HTR-8/SVneo (cell line): ENCODE data around the gene ELP4.
A peak's percentile ranks its signal among the peaks of the same experiment; 100 is the strongest.
"Not testable (repeated sequence)": the region's sequence is repeated elsewhere in the genome, so short reads cannot be mapped to it uniquely, and the experiment has no call there.

ENCODE experiments used
- DNase-seq: peaks from one replicate; pipeline ENCODE4 v3.0.0; 2011; ENCODE audit warnings: low spot score, mixed read lengths; ENCODE audit not compliant: insufficient read length
- FAIRE-seq: peaks from 2 replicates; lab custom pipeline; 2011; peaks lifted over from hg19 to GRCh38; lab: Jason Lieb, UNC

ELP4 gene

GRCh38 chr11:31640611-31641010 lies 131.0 kb downstream of the ELP4 start:
- DNase-seq, result no peak
- FAIRE-seq, result no peak

DNA sequence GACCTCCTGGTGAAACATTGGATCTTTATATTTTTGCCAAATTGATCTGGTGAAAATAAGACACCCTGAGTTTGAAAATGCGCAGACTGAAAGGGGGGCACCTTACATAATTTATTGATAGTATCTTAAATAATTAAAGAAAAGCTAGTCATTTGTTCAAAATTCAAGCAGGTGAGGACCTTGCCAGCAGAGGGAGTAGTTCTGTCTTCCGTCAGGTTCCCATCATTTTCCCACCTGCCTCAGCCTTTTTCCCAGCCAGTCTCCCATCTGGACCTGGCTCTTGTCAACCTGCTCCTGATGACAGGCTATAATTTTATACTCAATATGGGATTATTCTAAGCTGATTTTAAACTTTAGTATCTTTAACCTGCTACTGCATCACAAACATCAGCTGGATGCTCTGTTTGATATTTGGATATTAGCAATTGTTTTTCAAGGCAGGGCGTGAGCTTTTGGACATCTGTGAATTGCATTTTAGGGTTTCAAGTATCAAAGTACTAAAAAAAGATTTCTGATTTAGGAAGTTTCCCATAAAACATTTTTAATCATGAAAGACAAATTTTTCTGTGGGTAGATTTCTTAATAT lies 132.0 kb downstream of the ELP4 start:
- FAIRE-seq (no peak), DNase-seq (peak; percentile 1)

DNA sequence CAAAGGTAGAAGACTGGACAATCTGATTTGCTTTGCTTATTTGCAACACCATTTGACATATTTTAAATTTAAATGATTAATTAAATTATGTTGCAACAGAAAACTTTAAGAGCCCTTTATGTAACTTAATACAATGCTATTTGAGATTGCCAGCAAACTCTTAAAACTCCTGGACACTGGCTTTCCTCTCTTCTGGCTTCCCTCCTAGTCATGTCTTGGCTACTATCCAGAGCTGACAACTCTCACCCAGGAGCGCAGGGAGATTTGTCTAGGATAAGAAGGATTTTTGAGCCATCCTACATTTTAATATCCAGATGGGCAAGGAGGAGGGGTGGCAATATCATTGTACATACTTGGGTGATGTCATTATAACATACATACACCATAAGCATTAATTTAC lies 134.3 kb downstream of the ELP4 start:
- FAIRE-seq (no peak), DNase-seq (no peak)

DNA sequence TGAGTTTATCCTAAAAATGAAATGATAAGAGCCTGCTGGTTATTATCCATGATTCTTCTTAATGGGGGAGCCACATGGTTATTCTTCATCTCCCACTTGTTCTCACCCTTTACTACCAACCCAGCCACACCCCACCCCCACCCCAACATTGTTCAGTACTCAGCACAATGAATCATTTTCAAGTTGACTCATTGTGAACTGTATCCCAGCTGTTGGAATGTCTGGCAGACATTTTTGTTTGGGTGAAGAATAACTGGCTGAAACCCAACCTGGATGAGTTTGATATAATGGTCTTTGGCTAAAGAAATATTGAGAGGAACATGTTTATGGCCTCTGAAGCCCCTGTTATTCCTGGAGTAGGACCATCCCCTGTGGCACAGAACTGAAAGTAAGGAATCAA lies 136.2 kb downstream of the ELP4 start:
- peak; percentile 3 for DNase-seq
- no peak for FAIRE-seq

DNA sequence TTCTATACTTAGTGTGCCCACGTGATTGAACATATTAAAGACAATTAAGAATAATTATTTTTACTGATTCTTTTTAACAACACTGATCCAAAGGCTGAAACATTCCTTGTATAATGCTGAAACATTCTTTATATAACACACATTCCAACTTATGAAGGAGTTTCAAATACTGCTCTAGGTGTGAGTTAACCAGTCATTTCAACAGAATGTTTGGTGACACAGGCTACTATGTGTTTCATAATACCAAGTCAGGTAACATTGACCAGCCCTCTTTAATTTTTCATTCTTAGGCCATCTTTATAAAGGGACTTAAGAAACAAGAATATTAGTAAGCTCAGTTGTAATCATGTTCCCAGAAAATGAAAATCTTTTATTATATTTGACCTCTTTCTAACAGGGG lies 136.6 kb downstream of the ELP4 start:
- FAIRE-seq (no peak), DNase-seq (no peak)

GRCh38 chr11:31649129-31649966 lies 139.8 kb downstream of the ELP4 start:
- no peak for DNase-seq
- FAIRE-seq, result no peak

DNA sequence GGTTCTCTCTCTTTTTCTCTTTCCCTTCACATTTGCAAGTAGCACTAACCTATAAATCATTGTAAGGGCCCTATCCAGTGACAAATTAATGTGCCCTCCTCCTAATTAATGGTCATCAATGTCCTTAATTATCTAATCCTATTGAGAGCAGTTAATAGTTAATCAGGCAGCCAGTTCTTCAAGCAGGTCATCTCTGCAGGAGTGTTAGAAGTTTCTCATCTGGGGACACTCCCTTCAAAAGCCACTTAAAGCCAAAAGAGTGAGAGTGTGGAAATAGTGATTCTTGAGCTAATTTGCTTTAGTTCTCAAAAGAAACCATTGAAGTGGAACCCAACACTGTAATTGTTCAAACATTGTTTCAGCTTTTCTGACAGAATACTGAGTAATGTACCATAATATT lies 141.6 kb downstream of the ELP4 start:
- DNase-seq (no peak), FAIRE-seq (no peak)

DNA sequence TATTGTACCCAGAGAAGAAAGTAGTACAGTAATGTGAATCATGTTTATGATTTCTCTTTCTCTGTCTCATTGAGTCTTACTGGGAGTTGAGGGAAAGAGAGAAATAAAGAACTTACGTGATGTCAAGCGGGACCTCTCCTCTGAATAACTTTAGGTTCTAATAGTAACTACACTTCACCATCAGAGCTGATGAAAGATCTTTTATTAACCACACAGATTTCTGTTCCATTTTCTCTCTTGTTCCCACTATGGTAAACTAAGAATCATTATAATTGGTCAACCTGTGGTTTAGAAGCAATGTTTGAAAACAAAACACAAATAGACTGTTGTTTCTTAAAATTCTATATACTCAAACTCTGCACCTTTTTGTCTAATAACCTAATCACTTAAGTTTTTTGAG lies 142.3 kb downstream of the ELP4 start:
- DNase-seq, result no peak
- no peak for FAIRE-seq

- no peak for FAIRE-seq
Observed at GRCh38 chr11:31652528-31652927, 143.0 kb downstream of the ELP4 start.

GRCh38 chr11:31655483-31655882 lies 145.9 kb downstream of the ELP4 start:
- DNase-seq (peak; percentile 2), FAIRE-seq (no peak)

More at GRCh38 chr11:31652528-31652927, 143.0 kb downstream of the ELP4 start:
- DNase-seq, result no peak

- DNase-seq (no peak), FAIRE-seq (no peak)
Observed at GRCh38 chr11:31656051-31656450, 146.5 kb downstream of the ELP4 start.

DNA sequence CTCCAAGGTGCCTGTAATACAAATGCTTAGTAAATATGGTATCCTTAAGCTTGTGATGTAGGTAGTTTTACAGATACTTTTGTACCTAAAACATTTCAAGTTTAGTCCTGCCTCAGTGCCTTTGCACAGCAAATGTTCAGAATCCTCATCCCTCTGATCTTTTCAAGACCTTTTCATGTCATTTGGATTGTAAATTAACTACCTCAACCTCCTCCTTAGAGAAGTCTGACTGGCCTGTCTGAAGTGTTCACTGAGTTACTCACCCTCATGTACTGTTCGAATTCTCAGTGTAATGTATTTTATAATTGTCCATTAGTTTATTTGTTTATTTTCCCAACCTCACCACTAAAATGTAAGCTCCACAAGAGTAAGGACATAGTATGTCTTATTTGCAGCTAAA lies 147.5 kb downstream of the ELP4 start:
- FAIRE-seq, result no peak
- no peak for DNase-seq

GRCh38 chr11:31664129-31664528 lies 154.6 kb downstream of the ELP4 start:
- no peak for FAIRE-seq
- DNase-seq, result no peak

DNA sequence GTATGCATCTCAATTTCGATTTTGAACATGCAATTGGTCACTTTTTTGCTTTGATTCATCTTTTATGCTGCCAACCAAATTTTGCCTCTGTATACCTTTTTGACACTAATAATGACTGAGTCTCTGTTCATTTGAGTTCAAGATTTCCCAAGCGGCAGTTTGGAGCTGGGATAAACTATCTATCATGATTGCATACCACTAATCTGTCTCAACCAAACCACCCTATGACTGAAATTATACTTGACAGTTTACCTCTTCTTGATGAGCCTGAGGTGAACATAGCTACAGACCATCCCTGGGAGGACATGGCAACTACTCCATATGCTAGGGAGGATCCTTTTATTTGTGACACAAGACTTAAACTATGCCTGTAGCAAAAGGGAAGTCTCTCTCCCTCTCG lies 155.4 kb downstream of the ELP4 start:
- DNase-seq (no peak), FAIRE-seq (no peak)

- FAIRE-seq (no peak), DNase-seq (no peak)
Observed at GRCh38 chr11:31671681-31672080, 162.1 kb downstream of the ELP4 start.

- not testable (repeated sequence) for DNase-seq, FAIRE-seq
Observed at GRCh38 chr11:31673108-31673507, 163.5 kb downstream of the ELP4 start.

DNA sequence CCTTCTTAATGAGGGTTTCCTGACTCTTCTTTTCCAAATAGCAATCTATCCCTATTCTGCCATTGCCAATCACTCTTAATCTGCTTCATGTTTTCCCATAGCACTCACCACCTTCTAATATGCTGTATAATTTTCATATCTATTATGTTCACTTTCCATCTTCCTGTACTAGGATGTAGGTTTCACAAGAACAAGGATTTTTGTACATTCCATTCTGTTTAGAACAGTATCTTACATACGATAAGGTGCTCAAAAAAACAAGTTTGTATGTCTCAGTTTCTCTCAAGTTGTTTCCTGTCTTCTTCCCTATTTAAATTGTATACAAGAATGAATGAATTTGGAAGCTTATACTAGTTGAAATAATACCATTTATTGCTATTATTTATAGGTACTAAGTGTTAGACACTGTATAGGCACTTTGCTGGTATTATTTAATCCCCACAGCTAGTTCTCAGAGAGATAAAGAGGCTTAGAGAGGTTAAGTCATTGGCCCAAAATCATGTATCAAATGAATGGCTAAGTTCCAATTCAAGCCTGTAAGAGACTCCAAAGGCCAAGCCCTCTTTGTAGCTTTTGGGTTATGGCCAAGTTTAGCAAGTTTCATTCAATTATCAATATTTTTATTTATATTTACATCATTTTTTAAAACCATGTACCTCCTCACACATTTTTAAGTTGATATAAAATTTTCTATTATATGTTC lies 166.9 kb downstream of the ELP4 start:
- no peak for FAIRE-seq
- DNase-seq, result no peak

DNA sequence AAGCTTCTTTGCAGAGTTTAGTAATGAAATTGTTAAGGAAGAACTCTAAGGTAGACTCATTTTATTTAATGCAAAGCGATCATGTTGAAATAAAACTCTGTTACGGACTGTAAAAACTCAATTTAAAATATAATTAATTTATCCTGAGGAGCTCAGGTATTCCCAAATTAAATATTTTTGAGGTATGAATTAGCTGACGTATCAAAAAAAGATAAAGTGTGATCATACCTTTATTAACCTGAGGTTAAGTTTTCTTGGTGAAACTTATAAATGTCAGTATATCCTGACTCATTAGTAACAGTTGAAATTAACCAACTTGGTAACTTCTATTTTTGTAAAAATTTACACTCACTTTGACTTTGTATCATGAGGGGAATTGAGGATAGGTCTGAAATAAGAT lies 171.2 kb downstream of the ELP4 start:
- DNase-seq (no peak), FAIRE-seq (no peak)

DNA sequence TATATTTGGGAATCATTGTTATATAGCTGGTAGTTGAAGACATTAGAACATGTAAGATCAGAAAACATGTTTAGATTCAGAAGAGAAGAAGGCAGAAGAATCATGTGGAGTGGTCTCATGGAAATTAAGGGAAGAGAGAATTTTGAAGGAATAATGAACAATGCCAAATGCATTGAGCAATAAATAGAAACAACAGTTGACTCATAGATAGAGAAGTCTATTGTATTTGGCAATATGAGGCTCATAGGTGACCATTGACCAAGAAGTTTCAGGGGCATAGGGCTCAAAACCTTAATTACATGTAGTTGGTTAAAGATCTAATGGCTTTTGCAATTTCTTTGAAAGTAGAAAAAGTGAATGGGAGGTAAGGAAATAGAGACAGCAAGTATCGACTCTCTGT lies 177.7 kb downstream of the ELP4 start:
- DNase-seq, result no peak
- FAIRE-seq, result no peak

DNA sequence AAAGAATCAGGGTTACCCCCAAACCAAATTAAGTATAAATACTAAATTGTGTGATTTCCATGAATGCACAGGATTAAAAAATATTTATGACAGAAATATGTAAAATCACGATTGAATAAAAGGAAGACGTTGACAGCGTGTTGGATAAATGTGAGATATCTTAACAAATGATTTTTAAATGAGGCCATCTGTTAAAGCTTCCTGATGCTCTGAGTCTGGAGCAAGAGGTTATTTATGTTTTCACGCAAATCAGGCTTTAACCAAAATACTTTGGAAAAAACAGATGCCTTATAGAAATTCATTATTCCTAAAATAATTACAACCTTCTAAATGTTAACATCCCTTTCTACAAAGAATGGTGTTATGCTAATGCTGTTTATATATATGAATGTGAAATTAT lies 178.3 kb downstream of the ELP4 start:
- FAIRE-seq, result no peak

DNA sequence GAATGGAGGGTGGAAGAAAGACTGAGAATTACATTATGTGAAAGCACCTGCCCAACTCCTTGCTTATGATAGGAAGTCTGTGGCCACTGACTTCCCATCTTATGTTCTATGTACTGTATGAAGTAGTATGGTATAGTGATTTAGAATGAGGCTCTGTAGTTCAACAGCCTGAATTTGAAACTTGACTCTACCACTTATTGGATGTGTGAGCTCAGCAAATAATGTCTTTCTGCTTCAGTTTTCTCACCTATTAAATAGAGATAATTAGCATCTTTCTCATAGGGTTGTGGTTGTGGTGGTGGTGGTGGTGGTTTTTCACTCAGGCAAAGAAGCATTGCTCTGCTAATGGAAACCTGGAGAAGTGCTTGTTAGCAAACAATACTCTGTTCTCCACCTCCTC lies 180.0 kb downstream of the ELP4 start:
- DNase-seq (no peak), FAIRE-seq (no peak)

More for the DNA sequence above, 178.3 kb downstream of the ELP4 start:
- DNase-seq, result no peak
